H1 (cell line): ENCODE data around the gene TTBK1.

ENCODE experiments used
- CTCF ChIP-seq, 3 experiments: IDR thresholded peaks; 1 replicate in 2 of 3; 2 replicates in 1 of 3; pipeline versions ENCODE4 v1.5.1 to v1.6.1; 2011; ENCODE audit warnings: low read length in 3 of 3, mild to moderate bottlenecking in 3 of 3, inconsistent platforms in 2 of 3, low read depth in 1 of 3, moderate library complexity in 1 of 3; ENCODE audit not compliant: insufficient read depth in 1 of 3; ENCODE audit errors: control extremely low read depth in 1 of 3
- PHF8 ChIP-seq: fragments of 200-600 bp; sonication (generic); conservative IDR thresholded peaks from 2 replicates; pipeline ENCODE4 v1.7.1; 2012; ENCODE audit warnings: low read depth, mild to moderate bottlenecking, inconsistent platforms, low read length, moderate library complexity
- POLR2A ChIP-seq, 2 experiments: IDR thresholded peaks; 1 replicate in 1 of 2; 2 replicates in 1 of 2; pipeline ENCODE4 v1.6.1; 2011; ENCODE audit warnings: low read depth in 2 of 2, low read length in 2 of 2, mild to moderate bottlenecking in 2 of 2; ENCODE audit errors: control extremely low read depth in 1 of 2
- POLR2AphosphoS5 ChIP-seq: IDR thresholded peaks from 2 replicates; pipeline ENCODE4 v1.6.1; 2011; ENCODE audit warnings: low read depth, low read length

GRCh38 chr6:43277643-43278523 lies 34.6 kb downstream of the TTBK1 start:
- TF ChIP-seq CTCF (IDR thresholded peaks at IDR 0.05; ENCODE audit: control extremely low read depth in 1 of 3, insufficient read depth in 1 of 3, low read depth in 1 of 3, low read length in 3 of 3) (no peak), POLR2A (IDR thresholded peaks at IDR 0.05; ENCODE audit: control extremely low read depth in 1 of 2, low read depth in 2 of 2, low read length in 2 of 2) (no peak), PHF8 (no peak), POLR2AphosphoS5 (no peak)
